GM23338 (cell line): ENCODE data around the gene SRGN. TPM values are rescaled to one million over a fixed set of nuclear protein-coding genes. Genes with fewer than 3 reads are reported as not detected.

ENCODE experiments used
- ATAC-seq: fragments of 200-7000 bp; cut with Tn5 transposase; 3 replicates; pipeline ENCODE4 v1.9.1; 2020
- DNase-seq: peaks from one replicate; pipeline ENCODE4 v3.0.0-alpha.2; 2015; ENCODE audit warnings: low spot score
- H2AFZ ChIP-seq: fragments of 200-600 bp; sonication (generic); 2 replicates; pipeline ENCODE4 v1.8.0; 2016; ENCODE audit warnings: antibody characterized with exemption, mild to moderate bottlenecking, moderate library complexity
- H3F3A ChIP-seq: fragments of 200-600 bp; sonication (generic); replicated peaks from 2 replicates; pipeline ENCODE4 v1.8.0; 2017; ENCODE audit warnings: antibody characterized with exemption, mixed run types, low read depth
- H3K27ac ChIP-seq: fragments of 200-600 bp; sonication (generic); 2 replicates; pipeline ENCODE4 v1.6.1; 2016; ENCODE audit warnings: low read depth
- H3K27me3 ChIP-seq: fragments of 200-600 bp; sonication (generic); 2 replicates; pipeline ENCODE4 v1.8.0; 2016; ENCODE audit warnings: mild to moderate bottlenecking, mixed run types, moderate library complexity; ENCODE audit not compliant: insufficient read depth
- H3K36me3 ChIP-seq: fragments of 200-600 bp; sonication (generic); 2 replicates; pipeline ENCODE4 v1.8.0; 2016; ENCODE audit warnings: mild to moderate bottlenecking; ENCODE audit not compliant: insufficient read depth
- H3K4me1 ChIP-seq: fragments of 200-600 bp; sonication (generic); 2 replicates; pipeline ENCODE4 v1.8.0; 2016; ENCODE audit warnings: mild to moderate bottlenecking, moderate library complexity; ENCODE audit not compliant: insufficient read depth
- H3K4me2 ChIP-seq: fragments of 200-600 bp; sonication (generic); 2 replicates; pipeline ENCODE4 v1.7.1; 2017; ENCODE audit warnings: mixed run types
- H3K4me3 ChIP-seq: fragments of 200-600 bp; sonication (generic); 2 replicates; pipeline ENCODE4 v1.6.1; 2016; ENCODE audit warnings: mixed run types
- H3K79me2 ChIP-seq: fragments of 200-600 bp; sonication (generic); replicated peaks from 2 replicates; pipeline ENCODE4 v1.8.0; 2017; ENCODE audit warnings: mild to moderate bottlenecking; ENCODE audit not compliant: insufficient read depth
- H3K9me2 ChIP-seq: fragments of 200-600 bp; sonication (generic); 2 replicates; pipeline ENCODE4 v1.8.0; 2017; ENCODE audit not compliant: insufficient read depth
- H4K20me1 ChIP-seq: fragments of 200-600 bp; sonication (generic); replicated peaks from 2 replicates; pipeline ENCODE4 v1.8.0; 2017; ENCODE audit warnings: mild to moderate bottlenecking; ENCODE audit not compliant: insufficient read depth
- H3K27ac Mint-ChIP-seq: 2 replicates; pipeline ENCODE4 v1.8.0; 2020; ENCODE audit warnings: inconsistent platforms, mild to moderate bottlenecking, moderate library complexity, mixed read lengths
- H3K27me3 Mint-ChIP-seq: 3 replicates; pipeline ENCODE4 v1.8.0; 2022; ENCODE audit warnings: low read depth, mild to moderate bottlenecking, moderate library complexity, mixed read lengths, inconsistent platforms; ENCODE audit not compliant: insufficient read depth, poor library complexity
- H3K36me3 Mint-ChIP-seq: 3 replicates; pipeline ENCODE4 v1.8.0; 2021; ENCODE audit warnings: low read depth, mild to moderate bottlenecking, inconsistent platforms, moderate library complexity, mixed read lengths
- H3K4me1 Mint-ChIP-seq: 3 replicates; pipeline ENCODE4 v1.8.0; 2020; ENCODE audit warnings: mild to moderate bottlenecking, inconsistent platforms, mixed read lengths
- H3K4me3 Mint-ChIP-seq: 3 replicates; pipeline ENCODE4 v1.8.0; 2021; ENCODE audit warnings: moderate library complexity, mild to moderate bottlenecking, inconsistent platforms, mixed read lengths
- H3K9me3 Mint-ChIP-seq: 3 replicates; pipeline ENCODE4 v1.8.0; 2020; ENCODE audit warnings: moderate library complexity, mild to moderate bottlenecking, inconsistent platforms, mixed read lengths
- CREB1 ChIP-seq: fragments of 250-450 bp; sonication (Bioruptor Pico); IDR thresholded peaks from 2 replicates; pipeline ENCODE4 v1.5.0; 2020; ENCODE audit warnings: low read depth, mild to moderate bottlenecking, moderate library complexity
- EZH2 ChIP-seq: fragments of 200-600 bp; sonication (generic); IDR thresholded peaks from one replicate; pipeline ENCODE4 v1.8.0; 2017; ENCODE audit warnings: antibody characterized with exemption, mild to moderate bottlenecking, low read depth; ENCODE audit not compliant: unreplicated experiment
- EZH2phosphoT487 ChIP-seq: fragments of 200-600 bp; sonication (generic); IDR thresholded peaks from one replicate; pipeline ENCODE4 v1.8.1; 2018; ENCODE audit warnings: antibody characterized with exemption; ENCODE audit not compliant: unreplicated experiment
- JUNB ChIP-seq: IDR thresholded peaks from one replicate; pipeline ENCODE4 v1.6.1; 2016; ENCODE audit warnings: antibody characterized with exemption; ENCODE audit not compliant: unreplicated experiment
- NANOG ChIP-seq: IDR thresholded peaks from 2 replicates; pipeline ENCODE4 v1.6.1; 2016; ENCODE audit warnings: antibody characterized with exemption, borderline replicate concordance
- POLR2AphosphoS5 ChIP-seq: IDR thresholded peaks from 2 replicates; pipeline ENCODE4 v1.6.1; 2016; ENCODE audit warnings: antibody characterized with exemption, low read depth
- STAT1 ChIP-seq: IDR thresholded peaks from one replicate; pipeline ENCODE4 v1.6.1; 2016; ENCODE audit warnings: antibody characterized with exemption; ENCODE audit not compliant: unreplicated experiment
- ZNF114 ChIP-seq: fragments of 250-450 bp; sonication (Bioruptor Pico); IDR thresholded peaks from 2 replicates; pipeline ENCODE4 v1.5.0; 2020; ENCODE audit warnings: mild to moderate bottlenecking, moderate library complexity
- ZNF331 ChIP-seq: fragments of 250-450 bp; sonication (Bioruptor Pico); IDR thresholded peaks from 2 replicates; pipeline ENCODE4 v1.5.0; 2020; ENCODE audit warnings: low read depth, mild to moderate bottlenecking, moderate library complexity
- ZNF462 ChIP-seq: fragments of 250-450 bp; sonication (Bioruptor Pico); IDR thresholded peaks from 2 replicates; pipeline ENCODE4 v1.5.0; 2020; ENCODE audit warnings: mild to moderate bottlenecking, moderate library complexity
- polyA plus RNA-seq: library from polyadenylated mRNA; unstranded; fragments of >200 nt; fragmentation: Nextera tagmentation; extraction: Ambion mirVana; gene quantifications from 2 replicates; pipeline ENCODE4 v1.2.1, GENCODE V29; 2016
- total RNA-seq: library from RNA; depleted of rRNA; stranded (reverse); fragments of >200 nt; shearing (Covaris generic); gene quantifications from 2 replicates; pipeline ENCODE4 v1.2.3, GENCODE V29; 2014
- TF ChIP-seq, protein P1 (sequence below), 2 experiments: fragments of 200-600 bp in 1 of 2; sonication (generic) in 1 of 2; conservative IDR thresholded peaks; 2 replicates each; pipeline versions ENCODE4 v1.5.1 to v1.6.1; 2016 to 2017; ENCODE audit warnings: antibody characterized with exemption in 2 of 2, low read depth in 2 of 2, mild to moderate bottlenecking in 2 of 2, moderate library complexity in 1 of 2
- TF ChIP-seq, protein P2 (sequence below): IDR thresholded peaks from 2 replicates; pipeline ENCODE4 v1.6.1; 2016; ENCODE audit warnings: antibody characterized with exemption
- TF ChIP-seq, protein P3 (sequence below): IDR thresholded peaks from one replicate; pipeline ENCODE4 v1.6.1; 2018; ENCODE audit warnings: antibody characterized with exemption; ENCODE audit not compliant: unreplicated experiment

The SRGN gene
- total and polyA plus RNA-seq, 2 experiments from 2014 or later: not detected

GRCh38 chr10:69139961-69140360 lies 52.1 kb downstream of the SRGN start:
- Mint-ChIP-seq H3K4me3 (no peak overlapping the region), H3K27ac (no peak overlapping the region), H3K27me3 (no peaks in the 10 kb centered on the region), H3K9me3 (no peaks in the 10 kb centered on the region), H3K36me3 (peaks cover 4% of the 10 kb centered on the region; the same call in 2 of the 3 replicates), H3K4me1 (no peaks in the 10 kb centered on the region)
- H3K79me2 ChIP-seq: peaks cover 38% of the 10 kb centered on the region
- no peaks in the 10 kb centered on the region for H3K4me1 ChIP-seq
- no peaks in the 10 kb centered on the region; the same call in 1 of the 2 replicates for H3K36me3 ChIP-seq
- no peak overlapping the region for H3K4me2 ChIP-seq
- H3F3A ChIP-seq: no peaks in the 10 kb centered on the region
- no peaks in the 10 kb centered on the region for H3K9me2 ChIP-seq
- H2AFZ ChIP-seq: no peak overlapping the region
- no peak overlapping the region for H3K27ac ChIP-seq
- DNase-seq: no peak
- no peaks in the 10 kb centered on the region for H3K27me3 ChIP-seq
- ATAC-seq: no peak
- TF ChIP-seq ZNF462 (CRISPR knock-in tag): no peak
- no peak for TF ChIP-seq NANOG
- no peak for TF ChIP-seq ZNF331
- no peak for TF ChIP-seq EZH2
- TF ChIP-seq, protein P1, sequence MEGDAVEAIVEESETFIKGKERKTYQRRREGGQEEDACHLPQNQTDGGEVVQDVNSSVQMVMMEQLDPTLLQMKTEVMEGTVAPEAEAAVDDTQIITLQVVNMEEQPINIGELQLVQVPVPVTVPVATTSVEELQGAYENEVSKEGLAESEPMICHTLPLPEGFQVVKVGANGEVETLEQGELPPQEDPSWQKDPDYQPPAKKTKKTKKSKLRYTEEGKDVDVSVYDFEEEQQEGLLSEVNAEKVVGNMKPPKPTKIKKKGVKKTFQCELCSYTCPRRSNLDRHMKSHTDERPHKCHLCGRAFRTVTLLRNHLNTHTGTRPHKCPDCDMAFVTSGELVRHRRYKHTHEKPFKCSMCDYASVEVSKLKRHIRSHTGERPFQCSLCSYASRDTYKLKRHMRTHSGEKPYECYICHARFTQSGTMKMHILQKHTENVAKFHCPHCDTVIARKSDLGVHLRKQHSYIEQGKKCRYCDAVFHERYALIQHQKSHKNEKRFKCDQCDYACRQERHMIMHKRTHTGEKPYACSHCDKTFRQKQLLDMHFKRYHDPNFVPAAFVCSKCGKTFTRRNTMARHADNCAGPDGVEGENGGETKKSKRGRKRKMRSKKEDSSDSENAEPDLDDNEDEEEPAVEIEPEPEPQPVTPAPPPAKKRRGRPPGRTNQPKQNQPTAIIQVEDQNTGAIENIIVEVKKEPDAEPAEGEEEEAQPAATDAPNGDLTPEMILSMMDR (conservative IDR thresholded peaks at IDR 0.05; ENCODE audit: low read depth in 2 of 2): no peak
- TF ChIP-seq, protein P2, sequence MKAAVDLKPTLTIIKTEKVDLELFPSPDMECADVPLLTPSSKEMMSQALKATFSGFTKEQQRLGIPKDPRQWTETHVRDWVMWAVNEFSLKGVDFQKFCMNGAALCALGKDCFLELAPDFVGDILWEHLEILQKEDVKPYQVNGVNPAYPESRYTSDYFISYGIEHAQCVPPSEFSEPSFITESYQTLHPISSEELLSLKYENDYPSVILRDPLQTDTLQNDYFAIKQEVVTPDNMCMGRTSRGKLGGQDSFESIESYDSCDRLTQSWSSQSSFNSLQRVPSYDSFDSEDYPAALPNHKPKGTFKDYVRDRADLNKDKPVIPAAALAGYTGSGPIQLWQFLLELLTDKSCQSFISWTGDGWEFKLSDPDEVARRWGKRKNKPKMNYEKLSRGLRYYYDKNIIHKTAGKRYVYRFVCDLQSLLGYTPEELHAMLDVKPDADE: no peak
- TF ChIP-seq STAT1: no peak
- no peak for TF ChIP-seq ZNF114 (CRISPR knock-in tag)
- TF ChIP-seq CREB1: no peak
- TF ChIP-seq POLR2AphosphoS5: no peak
- TF ChIP-seq, protein P3, sequence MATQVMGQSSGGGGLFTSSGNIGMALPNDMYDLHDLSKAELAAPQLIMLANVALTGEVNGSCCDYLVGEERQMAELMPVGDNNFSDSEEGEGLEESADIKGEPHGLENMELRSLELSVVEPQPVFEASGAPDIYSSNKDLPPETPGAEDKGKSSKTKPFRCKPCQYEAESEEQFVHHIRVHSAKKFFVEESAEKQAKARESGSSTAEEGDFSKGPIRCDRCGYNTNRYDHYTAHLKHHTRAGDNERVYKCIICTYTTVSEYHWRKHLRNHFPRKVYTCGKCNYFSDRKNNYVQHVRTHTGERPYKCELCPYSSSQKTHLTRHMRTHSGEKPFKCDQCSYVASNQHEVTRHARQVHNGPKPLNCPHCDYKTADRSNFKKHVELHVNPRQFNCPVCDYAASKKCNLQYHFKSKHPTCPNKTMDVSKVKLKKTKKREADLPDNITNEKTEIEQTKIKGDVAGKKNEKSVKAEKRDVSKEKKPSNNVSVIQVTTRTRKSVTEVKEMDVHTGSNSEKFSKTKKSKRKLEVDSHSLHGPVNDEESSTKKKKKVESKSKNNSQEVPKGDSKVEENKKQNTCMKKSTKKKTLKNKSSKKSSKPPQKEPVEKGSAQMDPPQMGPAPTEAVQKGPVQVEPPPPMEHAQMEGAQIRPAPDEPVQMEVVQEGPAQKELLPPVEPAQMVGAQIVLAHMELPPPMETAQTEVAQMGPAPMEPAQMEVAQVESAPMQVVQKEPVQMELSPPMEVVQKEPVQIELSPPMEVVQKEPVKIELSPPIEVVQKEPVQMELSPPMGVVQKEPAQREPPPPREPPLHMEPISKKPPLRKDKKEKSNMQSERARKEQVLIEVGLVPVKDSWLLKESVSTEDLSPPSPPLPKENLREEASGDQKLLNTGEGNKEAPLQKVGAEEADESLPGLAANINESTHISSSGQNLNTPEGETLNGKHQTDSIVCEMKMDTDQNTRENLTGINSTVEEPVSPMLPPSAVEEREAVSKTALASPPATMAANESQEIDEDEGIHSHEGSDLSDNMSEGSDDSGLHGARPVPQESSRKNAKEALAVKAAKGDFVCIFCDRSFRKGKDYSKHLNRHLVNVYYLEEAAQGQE: no peak
- no peak for TF ChIP-seq JUNB
- no peak for TF ChIP-seq EZH2phosphoT487
- H3K4me3 ChIP-seq: no peak overlapping the region
- H4K20me1 ChIP-seq: peaks cover 22% of the 10 kb centered on the region
